Measurements from ENCODE around the gene CTDP1. TPM values are rescaled to one million over a fixed set of nuclear protein-coding genes. Genes with fewer than 3 reads are reported as not detected.

Gene CTDP1
- polyA plus RNA-seq, 1 donor (not counting 4 experiments of a cell fraction or from before 2014, with no cell fraction given), result 9.2 TPM

GRCh38 chr18:79769698-79770500, 90.3 kb downstream of the CTDP1 start:
- H3K79me2 ChIP-seq (ENCODE audit: control insufficient read depth, insufficient read depth, low read length), result no peaks in the 10 kb centered on the region
- no peak overlapping the region for H3K27ac ChIP-seq (ENCODE audit: control insufficient read depth, insufficient read depth, low read length)
- FAIRE-seq (no peak), DNase-seq (ENCODE audit: low read depth, low spot score) (no peak)
- no peaks in the 10 kb centered on the region for H3K4me1 ChIP-seq (ENCODE audit: control insufficient read depth, extremely low read depth, insufficient read depth, low read length)
- no peak for TF ChIP-seq EZH2 (IDR thresholded peaks at IDR 0.05; ENCODE audit: low read length)
- TF ChIP-seq CTCF (optimal IDR thresholded peaks at IDR 0.05 in 1 of 3, IDR thresholded peaks at IDR 0.05 in 1 of 3, conservative IDR thresholded peaks at IDR 0.05 in 1 of 3; ENCODE audit: extremely low read depth in 1 of 3, insufficient read depth in 2 of 3, low read length in 3 of 3), result no peak
- no peak overlapping the region for H3K4me3 ChIP-seq (ENCODE audit: control insufficient read depth in 2 of 3, extremely low read depth in 1 of 3, insufficient read depth in 2 of 3, low read depth in 1 of 3, low read length in 3 of 3)
- H3K9me1 ChIP-seq (ENCODE audit: control insufficient read depth, extremely low read depth, insufficient read depth, low read length), result no peaks in the 10 kb centered on the region
- dilution Hi-C loops (cut with MboI; ENCODE audit: extremely low pct_ligation_motif_present, low sequenced_read_pairs), result no loop called here
- no peaks in the 10 kb centered on the region for H3K36me3 ChIP-seq (ENCODE audit: control insufficient read depth in 2 of 2, extremely low read depth in 1 of 2, insufficient read depth in 2 of 2, low read length in 2 of 2)
- no peak overlapping the region for H2AFZ ChIP-seq (ENCODE audit: control insufficient read depth, low read length)
- H3K27me3 ChIP-seq (ENCODE audit: control insufficient read depth, extremely low read depth, insufficient read depth, low read length), result no peaks in the 10 kb centered on the region
- H3K4me2 ChIP-seq (ENCODE audit: control insufficient read depth, extremely low read depth, insufficient read depth, low read depth, low read length), result no peak overlapping the region
- H3K9ac ChIP-seq (ENCODE audit: control insufficient read depth, extremely low read depth, insufficient read depth, low read length), result no peak overlapping the region
- no peaks in the 10 kb centered on the region for H3K9me3 ChIP-seq (ENCODE audit: control insufficient read depth, low read depth, low read length)
- no peaks in the 10 kb centered on the region for H4K20me1 ChIP-seq (ENCODE audit: control insufficient read depth, extremely low read depth, insufficient read depth, low read length)

GRCh38 chr18:79770501-79770815, 90.9 kb downstream of the CTDP1 start:
- no peaks in the 10 kb centered on the region for H3K4me1 ChIP-seq (ENCODE audit: control insufficient read depth, extremely low read depth, insufficient read depth, low read length)
- no peaks in the 10 kb centered on the region for H3K36me3 ChIP-seq (ENCODE audit: control insufficient read depth in 2 of 2, extremely low read depth in 1 of 2, insufficient read depth in 2 of 2, low read length in 2 of 2)
- no peak for TF ChIP-seq CTCF (optimal IDR thresholded peaks at IDR 0.05 in 1 of 3, IDR thresholded peaks at IDR 0.05 in 1 of 3, conservative IDR thresholded peaks at IDR 0.05 in 1 of 3; ENCODE audit: extremely low read depth in 1 of 3, insufficient read depth in 2 of 3, low read length in 3 of 3)
- H3K4me2 ChIP-seq (ENCODE audit: control insufficient read depth, extremely low read depth, insufficient read depth, low read depth, low read length), result no peak overlapping the region
- dilution Hi-C loops (cut with MboI; ENCODE audit: extremely low pct_ligation_motif_present, low sequenced_read_pairs), result no loop called here
- H3K9ac ChIP-seq (ENCODE audit: control insufficient read depth, extremely low read depth, insufficient read depth, low read length), result no peak overlapping the region
- H3K9me1 ChIP-seq (ENCODE audit: control insufficient read depth, extremely low read depth, insufficient read depth, low read length), result no peaks in the 10 kb centered on the region
- H3K79me2 ChIP-seq (ENCODE audit: control insufficient read depth, insufficient read depth, low read length), result no peaks in the 10 kb centered on the region
- no peak overlapping the region for H2AFZ ChIP-seq (ENCODE audit: control insufficient read depth, low read length)
- no peaks in the 10 kb centered on the region for H3K27me3 ChIP-seq (ENCODE audit: control insufficient read depth, extremely low read depth, insufficient read depth, low read length)
- no peaks in the 10 kb centered on the region for H3K9me3 ChIP-seq (ENCODE audit: control insufficient read depth, low read depth, low read length)
- no peak overlapping the region for H3K4me3 ChIP-seq (ENCODE audit: control insufficient read depth in 2 of 3, extremely low read depth in 1 of 3, insufficient read depth in 2 of 3, low read depth in 1 of 3, low read length in 3 of 3)
- no peak for DNase-seq (ENCODE audit: low read depth, low spot score)
- no peak for FAIRE-seq
- H3K27ac ChIP-seq (ENCODE audit: control insufficient read depth, insufficient read depth, low read length), result no peak overlapping the region
- H4K20me1 ChIP-seq (ENCODE audit: control insufficient read depth, extremely low read depth, insufficient read depth, low read length), result no peaks in the 10 kb centered on the region

Measured in keratinocyte (primary cell).